ENCODE results near the gene TET2.
"Not testable (repeated sequence)": the region's sequence is repeated elsewhere in the genome, so short reads cannot be mapped to it uniquely, and the experiment has no call there.

Gene TET2

DNA sequence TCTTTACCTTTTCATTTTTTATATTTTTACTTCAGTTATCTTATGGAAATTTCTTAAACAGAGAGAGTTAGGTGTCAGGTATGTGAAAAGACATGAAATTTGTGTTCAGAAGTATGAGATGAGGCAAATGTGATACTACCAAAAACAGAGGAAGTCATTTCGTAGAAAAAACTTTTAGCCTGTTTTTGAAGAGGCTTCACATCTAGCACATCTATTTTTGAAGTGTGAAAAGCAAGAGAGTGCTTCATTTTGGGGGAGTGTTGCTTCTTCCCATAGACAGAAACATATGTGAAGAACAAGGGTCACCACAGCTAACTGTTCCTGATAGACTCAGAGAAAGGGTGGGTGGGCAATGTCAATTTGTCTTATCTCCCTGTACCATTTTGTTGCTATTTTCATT lies 125.3 kb downstream of the TET2 start:
- in situ Hi-C loops (cut with HindIII; ENCODE audit: low pct_ligation_motif_present, low pct_unique_long_range_greater_than_20kb, low sequenced_read_pairs): no loop called here
- DNase-seq: no peak

DNA sequence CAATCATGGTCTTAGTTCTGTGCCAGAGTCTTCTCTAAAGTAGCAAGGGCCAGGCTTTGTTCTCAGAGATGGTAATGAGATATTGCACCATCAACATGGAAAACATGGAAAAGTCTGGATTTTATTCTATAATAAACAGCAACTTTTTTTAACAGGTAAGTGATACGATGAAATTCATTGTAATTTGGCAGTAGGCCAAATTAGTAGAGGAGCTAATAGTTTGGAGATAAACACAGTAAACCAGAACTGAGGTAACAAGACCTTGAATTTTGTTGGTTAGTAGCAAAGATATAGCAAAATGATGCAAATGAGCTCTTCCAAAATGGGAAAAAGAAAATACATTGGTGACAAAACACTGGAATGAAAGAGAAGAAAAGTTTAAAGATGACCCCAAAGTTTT lies 126.6 kb downstream of the TET2 start:
- no peak for DNase-seq
- in situ Hi-C loops (cut with HindIII; ENCODE audit: low pct_ligation_motif_present, low pct_unique_long_range_greater_than_20kb, low sequenced_read_pairs): no loop called here

DNA sequence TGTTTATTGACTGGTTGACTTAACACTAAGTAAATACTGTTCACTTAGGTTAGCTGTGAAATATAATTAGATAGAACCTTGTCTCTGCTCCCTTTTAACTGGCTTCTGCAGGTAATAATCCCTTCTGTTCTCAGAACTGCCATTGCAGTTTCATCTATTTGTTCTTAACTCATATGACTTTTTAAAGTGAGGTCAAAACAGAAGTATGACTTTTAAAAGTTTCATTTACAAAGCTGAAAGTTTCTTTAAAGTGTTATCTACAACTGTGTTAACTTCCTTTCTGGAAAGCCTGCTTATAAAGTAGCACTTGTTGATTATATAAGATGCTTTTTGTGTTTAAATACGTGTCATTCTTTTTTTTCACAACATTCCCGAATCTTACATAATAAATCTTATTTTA lies 127.4 kb downstream of the TET2 start:
- in situ Hi-C loops (cut with HindIII; ENCODE audit: low pct_ligation_motif_present, low pct_unique_long_range_greater_than_20kb, low sequenced_read_pairs): no loop called here

DNA sequence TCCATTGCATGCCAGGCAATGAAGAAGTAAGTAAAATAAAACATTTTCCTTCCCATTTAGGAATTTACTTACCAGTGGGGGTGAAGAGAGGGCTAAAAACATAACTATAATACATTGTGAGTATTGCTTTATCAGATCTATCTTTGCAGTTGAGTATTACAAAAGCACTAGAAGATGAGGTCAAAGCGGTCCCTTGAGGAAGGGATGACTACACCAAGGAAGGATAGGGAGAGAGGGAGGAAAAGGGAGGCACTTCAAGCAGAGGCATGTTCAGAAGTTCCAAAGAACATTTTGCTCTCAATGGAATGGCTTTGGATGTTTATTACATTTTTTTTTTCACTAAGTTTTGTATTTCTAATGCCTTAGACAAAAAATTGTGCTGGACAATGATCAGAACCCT lies 127.8 kb downstream of the TET2 start:
- no peak for DNase-seq
- in situ Hi-C loops (cut with HindIII; ENCODE audit: low pct_ligation_motif_present, low pct_unique_long_range_greater_than_20kb, low sequenced_read_pairs): no loop called here

More for the DNA sequence above, 127.4 kb downstream of the TET2 start:
- no peak for DNase-seq

DNA sequence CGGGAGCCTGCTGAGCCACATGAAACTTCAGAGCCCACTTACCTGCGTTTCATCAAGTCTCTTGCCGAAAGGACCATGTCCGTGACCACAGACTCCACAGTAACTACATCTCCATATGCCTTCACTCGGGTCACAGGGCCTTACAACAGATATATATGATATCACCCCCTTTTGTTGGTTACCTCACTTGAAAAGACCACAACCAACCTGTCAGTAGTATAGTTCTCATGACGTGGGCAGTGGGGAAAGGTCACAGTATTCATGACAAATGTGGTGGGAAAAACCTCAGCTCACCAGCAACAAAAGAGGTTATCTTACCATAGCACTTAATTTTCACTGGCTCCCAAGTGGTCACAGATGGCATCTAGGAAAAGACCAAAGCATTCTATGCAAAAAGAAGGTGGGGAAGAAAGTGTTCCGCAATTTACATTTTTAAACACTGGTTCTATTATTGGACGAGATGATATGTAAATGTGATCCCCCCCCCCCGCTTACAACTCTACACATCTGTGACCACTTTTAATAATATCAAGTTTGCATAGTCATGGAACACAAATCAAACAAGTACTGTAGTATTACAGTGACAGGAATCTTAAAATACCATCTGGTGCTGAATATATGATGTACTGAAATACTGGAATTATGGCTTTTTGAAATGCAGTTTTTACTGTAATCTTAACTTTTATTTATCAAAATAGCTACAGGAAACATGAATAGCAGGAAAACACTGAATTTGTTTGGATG lies 129.9 kb downstream of the TET2 start:
- in situ Hi-C loops (cut with HindIII; ENCODE audit: low pct_ligation_motif_present, low pct_unique_long_range_greater_than_20kb, low sequenced_read_pairs): no loop called here
- DNase-seq: no peak

DNA sequence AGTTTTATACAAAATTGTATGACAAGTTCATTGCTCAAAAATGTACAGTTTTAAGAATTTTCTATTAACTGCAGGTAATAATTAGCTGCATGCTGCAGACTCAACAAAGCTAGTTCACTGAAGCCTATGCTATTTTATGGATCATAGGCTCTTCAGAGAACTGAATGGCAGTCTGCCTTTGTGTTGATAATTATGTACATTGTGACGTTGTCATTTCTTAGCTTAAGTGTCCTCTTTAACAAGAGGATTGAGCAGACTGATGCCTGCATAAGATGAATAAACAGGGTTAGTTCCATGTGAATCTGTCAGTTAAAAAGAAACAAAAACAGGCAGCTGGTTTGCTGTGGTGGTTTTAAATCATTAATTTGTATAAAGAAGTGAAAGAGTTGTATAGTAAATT lies 131.0 kb downstream of the TET2 start:
- in situ Hi-C loops (cut with HindIII; ENCODE audit: low pct_ligation_motif_present, low pct_unique_long_range_greater_than_20kb, low sequenced_read_pairs): no loop called here
- DNase-seq: no peak

DNA sequence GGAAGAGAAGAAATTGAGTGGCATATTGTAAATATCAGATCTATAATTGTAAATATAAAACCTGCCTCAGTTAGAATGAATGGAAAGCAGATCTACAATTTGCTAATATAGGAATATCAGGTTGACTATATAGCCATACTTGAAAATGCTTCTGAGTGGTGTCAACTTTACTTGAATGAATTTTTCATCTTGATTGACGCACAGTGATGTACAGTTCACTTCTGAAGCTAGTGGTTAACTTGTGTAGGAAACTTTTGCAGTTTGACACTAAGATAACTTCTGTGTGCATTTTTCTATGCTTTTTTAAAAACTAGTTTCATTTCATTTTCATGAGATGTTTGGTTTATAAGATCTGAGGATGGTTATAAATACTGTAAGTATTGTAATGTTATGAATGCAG lies 132.6 kb downstream of the TET2 start:
- in situ Hi-C loops (cut with HindIII; ENCODE audit: low pct_ligation_motif_present, low pct_unique_long_range_greater_than_20kb, low sequenced_read_pairs): no loop called here
- no peak for DNase-seq

DNA sequence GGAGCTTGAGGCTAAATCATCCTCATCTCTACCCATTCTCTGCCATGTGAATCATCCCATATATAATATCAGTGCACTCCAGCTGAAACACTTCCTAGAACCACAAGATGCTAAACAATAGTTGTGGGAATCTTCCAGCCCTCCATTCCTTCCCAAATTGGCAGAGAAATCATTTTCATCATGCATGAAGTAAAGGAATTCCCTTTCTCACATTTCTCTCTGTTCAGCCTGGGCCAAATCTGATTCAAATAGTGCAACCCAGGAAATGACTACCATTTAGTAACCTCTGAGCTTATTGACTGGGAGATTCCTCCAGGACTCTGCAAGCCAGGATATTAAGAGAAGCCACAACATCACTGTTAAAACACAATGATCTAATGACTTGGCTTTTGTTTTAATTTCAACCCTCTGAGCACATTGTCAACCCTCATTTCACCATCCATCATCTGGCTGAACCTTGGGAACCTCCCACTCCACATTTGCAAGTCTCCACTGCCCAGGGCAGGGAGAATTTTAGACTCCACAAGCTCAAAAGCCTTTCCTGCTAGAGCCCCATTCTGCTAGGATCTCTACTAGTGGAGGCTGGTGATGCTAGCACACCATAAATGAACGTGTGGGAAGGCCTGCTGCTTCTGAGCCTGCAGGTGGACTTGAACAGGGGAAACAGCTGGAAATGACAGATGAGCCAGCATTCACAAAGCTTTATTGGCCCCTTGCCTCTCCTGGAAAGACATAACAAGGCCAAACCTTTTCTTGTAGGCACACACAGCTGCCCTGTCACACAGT lies 133.9 kb downstream of the TET2 start:
- in situ Hi-C loops (cut with HindIII; ENCODE audit: low pct_ligation_motif_present, low pct_unique_long_range_greater_than_20kb, low sequenced_read_pairs): no loop called here
- DNase-seq: no peak

DNA sequence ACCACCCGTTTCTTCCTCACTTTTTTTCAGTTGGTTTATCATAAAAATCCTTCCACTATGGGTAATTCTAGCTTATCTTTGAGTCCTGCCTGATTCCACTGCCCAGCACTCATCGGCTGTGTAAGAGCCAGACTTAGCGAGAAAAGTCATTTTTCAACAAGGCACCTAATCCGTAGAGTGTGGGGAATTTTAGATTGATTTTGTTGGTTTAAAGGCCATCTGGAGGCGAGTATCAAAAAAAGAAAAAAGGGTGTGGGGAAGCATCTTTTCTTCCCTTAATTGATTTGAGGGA lies 134.4 kb downstream of the TET2 start:
- DNase-seq: no peak
- in situ Hi-C loops (cut with HindIII; ENCODE audit: low pct_ligation_motif_present, low pct_unique_long_range_greater_than_20kb, low sequenced_read_pairs): no loop called here

DNA sequence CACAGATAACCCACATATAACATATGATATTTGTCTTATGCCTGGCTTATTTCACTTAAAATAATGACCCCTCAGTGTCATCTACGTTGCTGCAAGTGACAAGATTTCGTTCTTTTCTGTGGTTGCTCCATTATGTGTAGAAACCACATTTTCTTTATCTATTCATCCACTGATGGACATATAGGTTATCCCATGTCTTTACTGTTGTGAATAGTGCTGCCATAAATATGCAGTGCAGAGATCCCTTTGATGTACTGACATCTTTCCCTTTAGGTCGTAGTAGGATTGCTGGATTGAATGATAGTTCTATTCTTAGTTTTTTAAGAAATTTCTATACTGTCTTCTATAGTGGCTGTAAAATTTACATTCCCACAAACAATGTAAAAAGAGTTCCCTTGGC lies 135.8 kb downstream of the TET2 start:
- no peak for DNase-seq
- in situ Hi-C loops (cut with HindIII; ENCODE audit: low pct_ligation_motif_present, low pct_unique_long_range_greater_than_20kb, low sequenced_read_pairs): no loop called here

DNA sequence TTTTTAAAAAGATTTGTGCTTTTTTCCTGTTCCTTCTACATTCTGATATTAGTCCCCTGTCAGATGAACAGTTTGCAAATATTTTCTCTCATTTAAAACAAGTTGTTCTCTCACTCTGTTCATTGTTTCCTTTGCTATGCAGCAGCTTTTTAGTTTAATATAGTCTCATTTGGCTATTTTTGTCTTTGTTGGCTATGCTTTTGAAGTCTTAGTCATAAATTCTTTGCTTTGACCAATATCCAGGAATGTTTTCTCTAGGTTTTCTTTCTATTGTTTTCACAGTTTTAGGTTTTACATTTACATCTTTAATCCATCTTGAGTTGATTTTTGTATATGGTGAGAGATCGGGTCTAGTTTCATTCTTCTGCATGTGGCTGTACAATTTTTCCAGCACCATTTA lies 136.8 kb downstream of the TET2 start:
- no peak for DNase-seq
- in situ Hi-C loops (cut with HindIII; ENCODE audit: low pct_ligation_motif_present, low pct_unique_long_range_greater_than_20kb, low sequenced_read_pairs): no loop called here

DNA sequence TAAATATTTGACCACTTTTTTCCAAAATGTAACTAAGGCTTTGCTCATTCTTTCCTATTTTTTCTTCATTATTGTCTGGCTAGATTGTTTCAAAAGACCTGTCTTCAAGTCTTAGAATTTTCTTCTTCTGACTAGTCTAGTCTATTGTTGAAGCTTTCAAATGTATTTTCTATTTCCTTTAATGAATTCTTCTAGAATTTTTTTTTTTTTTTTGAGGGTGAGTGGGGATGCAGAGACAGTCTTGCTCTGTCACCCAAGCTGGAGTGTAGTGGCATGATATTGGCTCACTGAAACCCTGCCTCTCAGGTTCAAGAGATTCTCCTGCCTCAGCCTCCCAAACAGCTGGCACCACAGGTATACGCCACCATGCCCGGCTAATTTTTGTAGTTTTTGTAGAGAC lies 141.4 kb downstream of the TET2 start:
- DNase-seq: no peak
- in situ Hi-C loops (cut with HindIII; ENCODE audit: low pct_ligation_motif_present, low pct_unique_long_range_greater_than_20kb, low sequenced_read_pairs): no loop called here

DNA sequence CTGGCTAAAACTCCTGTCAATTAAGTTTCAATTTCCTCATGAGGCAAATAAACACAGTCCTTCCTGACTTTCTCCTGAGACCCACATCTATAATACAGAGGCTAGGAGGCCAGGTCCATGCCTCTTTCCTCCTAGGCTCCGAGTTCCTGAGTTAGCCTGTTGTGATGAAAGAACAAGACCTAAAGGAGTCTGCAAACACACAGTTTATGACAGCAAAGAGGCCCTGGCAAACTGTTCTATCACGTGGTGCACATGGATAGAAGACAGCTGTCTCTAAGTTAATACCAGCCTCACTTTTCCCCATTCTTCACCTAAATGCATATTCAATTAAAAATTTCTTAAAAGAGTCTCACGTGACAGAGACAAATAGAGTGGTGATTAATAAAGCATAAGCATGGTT lies 145.2 kb downstream of the TET2 start:
- DNase-seq: no peak
- in situ Hi-C loops (cut with HindIII; ENCODE audit: low pct_ligation_motif_present, low pct_unique_long_range_greater_than_20kb, low sequenced_read_pairs): no loop called here

DNA sequence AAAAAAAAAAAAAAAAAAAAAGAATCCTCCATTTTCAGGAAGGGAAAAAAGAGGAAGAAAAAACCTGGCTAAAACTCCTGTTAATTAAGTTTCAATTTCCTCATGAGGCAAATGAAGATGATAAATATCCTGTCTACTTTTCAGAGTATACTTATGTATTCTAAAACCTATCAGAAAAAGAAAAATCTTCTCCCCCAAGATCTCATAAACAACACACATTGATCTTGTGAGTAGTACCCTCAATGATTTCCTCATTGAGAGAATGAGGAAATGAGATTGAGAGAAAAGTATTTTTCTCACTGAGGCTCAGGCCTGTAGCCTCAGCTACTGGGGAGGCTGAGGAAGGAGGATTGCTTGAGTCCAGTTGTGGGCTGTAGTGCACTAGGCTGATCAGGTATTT lies 146.7 kb downstream of the TET2 start:
- no peak for DNase-seq
- in situ Hi-C loops (cut with HindIII; ENCODE audit: low pct_ligation_motif_present, low pct_unique_long_range_greater_than_20kb, low sequenced_read_pairs): no loop called here

DNA sequence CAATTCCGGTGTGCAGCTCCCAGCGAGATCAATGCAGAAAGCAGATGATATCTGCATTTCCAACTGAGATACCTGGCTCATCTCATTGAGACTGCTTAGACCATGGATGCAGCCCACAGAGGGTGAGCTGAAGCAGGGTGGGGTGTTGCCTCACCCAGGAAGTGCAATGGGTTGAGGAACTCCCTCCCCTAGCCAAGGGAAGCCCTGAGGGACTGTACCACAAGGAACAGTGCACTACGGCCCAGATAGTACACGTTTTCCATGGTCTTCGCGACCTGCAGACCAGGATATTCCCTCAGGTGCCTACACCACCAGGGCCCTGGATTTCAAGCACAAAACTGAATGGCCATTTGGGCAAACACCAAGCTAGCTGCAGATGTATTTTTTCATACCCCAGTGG lies 150.0 kb downstream of the TET2 start:
- in situ Hi-C loops (cut with HindIII; ENCODE audit: low pct_ligation_motif_present, low pct_unique_long_range_greater_than_20kb, low sequenced_read_pairs): no loop called here
- no peak for DNase-seq

DNA sequence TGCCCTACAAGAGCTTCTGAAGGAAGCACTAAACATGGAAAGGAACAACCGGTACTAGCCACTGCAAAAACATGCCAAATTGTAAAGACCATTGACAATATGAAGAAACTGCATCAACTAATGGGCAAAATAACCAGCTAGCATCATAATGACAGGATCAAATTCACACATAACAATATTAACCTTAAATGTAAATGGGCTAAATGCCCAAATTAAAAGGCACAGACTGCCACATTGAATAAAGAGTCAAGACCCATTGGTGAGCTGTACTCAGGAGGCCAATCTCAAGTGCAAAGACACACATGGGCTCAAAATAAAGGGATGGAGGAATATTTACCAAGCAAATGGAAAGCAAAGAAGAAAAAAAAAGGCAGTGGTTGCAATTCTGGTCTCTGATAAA lies 152.4 kb downstream of the TET2 start:
- in situ Hi-C loops (cut with HindIII; ENCODE audit: low pct_ligation_motif_present, low pct_unique_long_range_greater_than_20kb, low sequenced_read_pairs); DNase-seq: not testable (repeated sequence)

DNA sequence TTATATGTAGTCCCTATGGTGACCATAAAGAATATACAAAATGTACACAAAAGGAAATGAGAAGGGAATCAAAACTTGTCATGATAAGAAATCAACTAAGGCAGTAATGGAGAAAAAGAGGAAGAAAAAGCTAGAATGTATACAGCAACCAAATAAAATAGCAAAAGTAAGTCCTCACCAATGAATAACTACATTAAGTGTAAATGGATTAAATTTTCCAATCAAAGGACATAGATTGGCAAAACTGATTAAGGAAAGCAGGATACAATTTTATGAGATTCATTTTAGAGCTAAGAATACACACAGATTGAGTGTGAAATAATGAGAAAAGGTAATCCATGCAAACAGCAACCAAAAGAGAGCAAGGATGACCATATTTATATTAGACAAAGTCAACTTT lies 157.4 kb downstream of the TET2 start:
- no peak for DNase-seq
- in situ Hi-C loops (cut with HindIII; ENCODE audit: low pct_ligation_motif_present, low pct_unique_long_range_greater_than_20kb, low sequenced_read_pairs): no loop called here

DNA sequence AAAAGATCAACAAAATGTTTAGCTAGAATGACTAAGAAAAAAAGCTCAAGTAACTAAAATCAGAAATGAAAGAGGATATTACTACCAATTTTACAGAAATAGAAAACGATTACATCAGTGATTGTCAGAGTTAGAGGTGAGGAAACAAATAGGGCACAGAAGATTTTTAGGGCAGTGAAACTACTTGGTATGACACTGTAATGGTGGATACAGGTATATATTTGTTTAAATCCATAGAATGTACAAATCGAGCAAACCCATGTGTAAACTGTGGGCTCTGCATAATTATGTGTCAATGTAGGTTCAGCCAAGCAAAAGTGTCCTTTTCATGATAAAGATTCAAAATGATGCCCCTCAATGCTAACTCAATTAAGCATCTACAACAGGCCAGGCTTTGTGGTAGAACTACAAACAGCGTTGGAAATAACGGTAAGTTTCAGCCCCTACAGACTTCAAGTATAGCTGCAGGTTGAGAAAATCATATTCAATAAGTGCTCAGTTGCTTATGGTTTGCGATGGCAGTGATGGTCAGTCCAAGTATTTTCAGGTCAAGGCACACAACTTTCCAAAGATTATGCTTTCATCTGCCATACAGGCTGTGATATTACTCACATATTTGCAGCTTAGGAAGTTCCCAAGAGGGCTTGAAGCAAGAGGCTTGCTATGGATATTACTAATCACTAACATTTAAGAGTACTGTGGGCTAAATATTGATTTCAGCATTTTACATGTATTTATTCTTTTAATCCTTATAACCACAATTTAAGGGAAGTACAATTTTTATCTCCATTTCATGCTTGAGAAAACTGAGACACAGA lies 158.6 kb downstream of the TET2 start:
- in situ Hi-C loops (cut with HindIII; ENCODE audit: low pct_ligation_motif_present, low pct_unique_long_range_greater_than_20kb, low sequenced_read_pairs): no loop called here
- no peak for DNase-seq

DNA sequence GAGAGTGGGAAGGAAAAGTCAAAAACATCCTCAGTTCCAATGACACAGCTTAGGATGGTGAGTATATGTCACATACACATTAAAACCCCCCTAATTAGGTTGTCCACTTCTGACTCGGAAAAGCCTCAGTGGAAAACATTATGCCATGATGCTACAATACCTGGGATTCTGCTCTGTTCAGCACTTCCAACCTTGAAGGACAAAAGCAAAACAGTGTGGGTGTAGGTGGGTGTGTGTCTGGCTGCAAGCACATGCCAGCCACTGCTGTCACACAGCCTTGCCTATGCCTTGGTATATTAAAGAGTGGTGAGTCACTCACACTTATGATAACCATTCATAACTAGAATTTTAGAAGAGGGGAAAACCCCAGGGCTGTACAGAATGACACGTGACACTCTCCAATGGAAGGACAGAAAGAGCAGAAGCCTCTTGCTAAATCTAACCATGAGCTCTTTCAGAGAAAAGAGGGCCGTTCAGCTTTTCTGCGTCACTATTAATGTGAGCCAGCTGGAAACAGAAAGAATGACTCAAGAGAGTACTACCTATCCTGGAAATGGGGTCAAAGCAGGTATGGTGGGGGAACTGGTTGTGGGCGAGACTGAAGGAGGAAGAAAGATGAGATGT lies 159.6 kb downstream of the TET2 start:
- in situ Hi-C loops (cut with HindIII; ENCODE audit: low pct_ligation_motif_present, low pct_unique_long_range_greater_than_20kb, low sequenced_read_pairs): no loop called here
- DNase-seq: no peak
